ENCODE measurements around the gene LYPD4.
A peak's percentile ranks its signal among the peaks of the same experiment; 100 is the strongest.
"Not testable (repeated sequence)": the region's sequence is repeated elsewhere in the genome, so short reads cannot be mapped to it uniquely, and the experiment has no call there.

The LYPD4 gene

GRCh38 chr19:41796362-41796761 lies 48.1 kb downstream of the LYPD4 start, which contains the start of gene CEACAM3:
Gene CEACAM3 (plus strand): TSS chr19:41796587. CDS start chr19:41796678, 91 bp downstream.
- no peak for DNase-seq

GRCh38 chr19:41795031-41795461 lies 49.4 kb downstream of the LYPD4 start:
- peak; percentile 83 for DNase-seq

- no peak for DNase-seq
These were observed 51.1 kb downstream of the LYPD4 start for GRCh38 chr19:41793414-41793727.

GRCh38 chr19:41792513-41793413 lies 51.7 kb downstream of the LYPD4 start:
- DNase-seq, result peak; percentile 71

GRCh38 chr19:41789053-41789452 lies 55.4 kb downstream of the LYPD4 start:
- not testable (repeated sequence) for DNase-seq

GRCh38 chr19:41788518-41788917 lies 56.0 kb downstream of the LYPD4 start:
- DNase-seq, result not testable (repeated sequence)

Measured in NCI-H82 (cell line).